ENCODE data around the gene UPK2. TPM values are rescaled to one million over a fixed set of nuclear protein-coding genes. Genes with fewer than 3 reads are reported as not detected.

UPK2 gene
- total and polyA plus RNA-seq, 2 donors (not counting 1 experiment from before 2014, with no cell fraction given), result not detected

GRCh38 chr11:118957549-118957948, 1.5 kb downstream of the UPK2 start:
- Histone ChIP-seq H4K20me1 (ENCODE audit: control insufficient read depth, extremely low read depth, insufficient read depth, low read length) (no peaks in the 10 kb centered on the region), H3K4me1 (ENCODE audit: control insufficient read depth, extremely low read depth, insufficient read depth, low read length) (no peaks in the 10 kb centered on the region), H3K27ac (ENCODE audit: insufficient read depth, low read length) (no peak overlapping the region), H3K4me2 (ENCODE audit: extremely low read depth, insufficient read depth, low read length) (no peak overlapping the region), H2AFZ (ENCODE audit: low read length) (no peak overlapping the region), H3K36me3 (ENCODE audit: control insufficient read depth, insufficient read depth, low read length) (no peaks in the 10 kb centered on the region), H3K27me3 (ENCODE audit: control insufficient read depth, insufficient read depth, low read length) (peaks cover 29% of the 10 kb centered on the region), H3K9ac (ENCODE audit: insufficient read depth, low read length) (no peak overlapping the region), H3K9me3 (ENCODE audit: control insufficient read depth, insufficient read depth, low read depth, low read length) (no peaks in the 10 kb centered on the region), H3K4me3 (replicated peaks in 1 of 4; ENCODE audit: control extremely low read depth in 1 of 4, insufficient read depth in 1 of 4, low read depth in 3 of 4, low read length in 4 of 4) (no peak overlapping the region), H3K79me2 (ENCODE audit: control insufficient read depth, insufficient read depth, low read length) (no peaks in the 10 kb centered on the region)
- TF ChIP-seq EZH2 (IDR thresholded peaks at IDR 0.05; ENCODE audit: low read length, missing control alignments), result no peak
- TF ChIP-seq CTCF (conservative IDR thresholded peaks at IDR 0.05 in 1 of 2, IDR thresholded peaks at IDR 0.05 in 1 of 2; ENCODE audit: low read depth in 1 of 2, low read length in 2 of 2), result no peak
- DNase-seq (ENCODE audit: low read depth in 2 of 2), result no peak

- no peak for TF ChIP-seq CTCF (conservative IDR thresholded peaks at IDR 0.05 in 1 of 2, IDR thresholded peaks at IDR 0.05 in 1 of 2; ENCODE audit: low read depth in 1 of 2, low read length in 2 of 2)
- peak; percentile 33 for TF ChIP-seq EZH2 (IDR thresholded peaks at IDR 0.05; ENCODE audit: low read length, missing control alignments)
- Histone ChIP-seq H3K79me2 (ENCODE audit: control insufficient read depth, insufficient read depth, low read length) (no peaks in the 10 kb centered on the region), H3K27ac (ENCODE audit: insufficient read depth, low read length) (no peak overlapping the region), H3K4me1 (ENCODE audit: control insufficient read depth, extremely low read depth, insufficient read depth, low read length) (no peaks in the 10 kb centered on the region), H3K4me2 (ENCODE audit: extremely low read depth, insufficient read depth, low read length) (no peak overlapping the region), H3K27me3 (ENCODE audit: control insufficient read depth, insufficient read depth, low read length) (peaks cover 29% of the 10 kb centered on the region), H3K36me3 (ENCODE audit: control insufficient read depth, insufficient read depth, low read length) (no peaks in the 10 kb centered on the region), H3K4me3 (replicated peaks in 1 of 4; ENCODE audit: control extremely low read depth in 1 of 4, insufficient read depth in 1 of 4, low read depth in 3 of 4, low read length in 4 of 4) (no peak overlapping the region), H3K9me3 (ENCODE audit: control insufficient read depth, insufficient read depth, low read depth, low read length) (no peaks in the 10 kb centered on the region), H3K9ac (ENCODE audit: insufficient read depth, low read length) (no peak overlapping the region), H2AFZ (ENCODE audit: low read length) (no peak overlapping the region), H4K20me1 (ENCODE audit: control insufficient read depth, extremely low read depth, insufficient read depth, low read length) (no peaks in the 10 kb centered on the region)
- no peak for DNase-seq (ENCODE audit: low read depth in 2 of 2)
Measured at GRCh38 chr11:118957968-118958367, 1.9 kb downstream of the UPK2 start.

GRCh38 chr11:118958577-118958976, 2.5 kb downstream of the UPK2 start:
- Histone ChIP-seq H2AFZ (ENCODE audit: low read length) (no peak overlapping the region), H3K4me2 (ENCODE audit: extremely low read depth, insufficient read depth, low read length) (no peak overlapping the region), H4K20me1 (ENCODE audit: control insufficient read depth, extremely low read depth, insufficient read depth, low read length) (no peaks in the 10 kb centered on the region), H3K4me1 (ENCODE audit: control insufficient read depth, extremely low read depth, insufficient read depth, low read length) (no peaks in the 10 kb centered on the region), H3K79me2 (ENCODE audit: control insufficient read depth, insufficient read depth, low read length) (no peaks in the 10 kb centered on the region), H3K4me3 (replicated peaks in 1 of 4; ENCODE audit: control extremely low read depth in 1 of 4, insufficient read depth in 1 of 4, low read depth in 3 of 4, low read length in 4 of 4) (no peak overlapping the region), H3K27me3 (ENCODE audit: control insufficient read depth, insufficient read depth, low read length) (peaks cover 29% of the 10 kb centered on the region), H3K36me3 (ENCODE audit: control insufficient read depth, insufficient read depth, low read length) (no peaks in the 10 kb centered on the region), H3K9ac (ENCODE audit: insufficient read depth, low read length) (no peak overlapping the region), H3K27ac (ENCODE audit: insufficient read depth, low read length) (no peak overlapping the region), H3K9me3 (ENCODE audit: control insufficient read depth, insufficient read depth, low read depth, low read length) (no peaks in the 10 kb centered on the region)
- TF ChIP-seq EZH2 (IDR thresholded peaks at IDR 0.05; ENCODE audit: low read length, missing control alignments), result no peak
- no peak for TF ChIP-seq CTCF (conservative IDR thresholded peaks at IDR 0.05 in 1 of 2, IDR thresholded peaks at IDR 0.05 in 1 of 2; ENCODE audit: low read depth in 1 of 2, low read length in 2 of 2)
- DNase-seq (ENCODE audit: low read depth in 2 of 2), result no peak
